ENCODE data around the gene UNC80.
"Not testable (repeated sequence)": the region's sequence is repeated elsewhere in the genome, so short reads cannot be mapped to it uniquely, and the experiment has no call there.

The UNC80 gene

DNA sequence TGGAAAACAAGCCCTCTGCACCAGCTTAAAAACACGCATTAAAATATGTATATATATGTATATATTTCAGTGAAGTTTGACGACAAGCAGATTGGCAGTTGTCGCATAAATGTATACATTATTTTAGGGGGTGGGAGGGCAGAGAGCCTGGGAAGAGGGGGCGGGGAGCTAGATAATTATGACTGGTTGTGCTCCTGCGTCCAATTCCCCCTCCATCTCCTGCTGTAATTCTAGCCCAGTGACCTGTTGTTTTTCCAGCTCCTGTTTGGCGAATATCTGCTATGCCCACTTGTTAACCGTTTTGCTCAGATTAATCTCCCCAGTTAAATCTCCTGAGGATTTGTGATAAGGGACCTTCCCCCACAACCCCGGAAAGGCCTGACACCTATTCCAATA lies 656 bp downstream of the UNC80 start:
- no peak overlapping the region for H3K4me3 ChIP-seq (ENCODE audit: low read length)
- TF ChIP-seq, protein P1, sequence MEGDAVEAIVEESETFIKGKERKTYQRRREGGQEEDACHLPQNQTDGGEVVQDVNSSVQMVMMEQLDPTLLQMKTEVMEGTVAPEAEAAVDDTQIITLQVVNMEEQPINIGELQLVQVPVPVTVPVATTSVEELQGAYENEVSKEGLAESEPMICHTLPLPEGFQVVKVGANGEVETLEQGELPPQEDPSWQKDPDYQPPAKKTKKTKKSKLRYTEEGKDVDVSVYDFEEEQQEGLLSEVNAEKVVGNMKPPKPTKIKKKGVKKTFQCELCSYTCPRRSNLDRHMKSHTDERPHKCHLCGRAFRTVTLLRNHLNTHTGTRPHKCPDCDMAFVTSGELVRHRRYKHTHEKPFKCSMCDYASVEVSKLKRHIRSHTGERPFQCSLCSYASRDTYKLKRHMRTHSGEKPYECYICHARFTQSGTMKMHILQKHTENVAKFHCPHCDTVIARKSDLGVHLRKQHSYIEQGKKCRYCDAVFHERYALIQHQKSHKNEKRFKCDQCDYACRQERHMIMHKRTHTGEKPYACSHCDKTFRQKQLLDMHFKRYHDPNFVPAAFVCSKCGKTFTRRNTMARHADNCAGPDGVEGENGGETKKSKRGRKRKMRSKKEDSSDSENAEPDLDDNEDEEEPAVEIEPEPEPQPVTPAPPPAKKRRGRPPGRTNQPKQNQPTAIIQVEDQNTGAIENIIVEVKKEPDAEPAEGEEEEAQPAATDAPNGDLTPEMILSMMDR (conservative IDR thresholded peaks at IDR 0.05; ENCODE audit: low read length), result no peak
- DNase-seq (ENCODE audit: low read depth), result no peak

DNA sequence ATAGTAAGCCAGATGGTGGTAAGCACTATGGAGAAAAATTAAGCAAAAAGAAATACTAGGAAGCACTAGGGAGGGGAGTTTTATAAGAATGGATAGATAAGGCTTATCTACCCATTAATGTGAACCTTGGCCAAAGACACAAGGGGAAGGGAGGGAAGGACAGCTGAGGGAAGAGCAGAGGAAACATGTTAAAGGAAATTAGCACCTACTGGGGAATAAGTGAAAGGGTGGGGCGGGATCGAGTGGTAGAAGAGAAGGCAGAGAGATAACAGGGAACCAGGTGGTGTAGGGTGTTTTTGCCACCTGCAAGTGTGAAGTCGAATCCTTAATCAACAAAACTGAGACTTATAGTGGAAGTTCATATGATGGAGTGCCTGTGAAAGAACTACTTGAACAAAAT lies 1.7 kb downstream of the UNC80 start:
- H3K4me3 ChIP-seq (ENCODE audit: low read length), result no peak overlapping the region
- DNase-seq (ENCODE audit: low read depth), result no peak
- TF ChIP-seq, protein P1 (conservative IDR thresholded peaks at IDR 0.05; ENCODE audit: low read length), result no peak

DNA sequence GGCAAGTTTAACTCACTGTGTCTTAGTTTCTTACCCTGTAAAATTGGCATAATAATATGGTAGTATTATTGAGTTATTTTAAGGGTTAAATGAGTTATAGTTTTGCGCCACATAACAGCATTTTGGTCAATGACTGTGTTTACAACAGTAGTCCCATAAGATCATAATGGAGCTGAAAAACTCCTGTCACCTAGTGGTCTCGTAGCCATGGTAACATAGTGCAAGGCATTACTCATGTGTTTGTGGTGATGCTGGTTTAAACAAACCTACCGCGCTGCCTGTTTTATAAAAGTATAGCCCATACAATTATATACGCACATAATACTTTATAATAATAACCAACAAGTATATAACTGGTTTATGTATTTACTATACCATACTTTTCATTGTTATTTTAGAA lies 15.8 kb downstream of the UNC80 start:
- DNase-seq (ENCODE audit: low read depth), result no peak

DNA sequence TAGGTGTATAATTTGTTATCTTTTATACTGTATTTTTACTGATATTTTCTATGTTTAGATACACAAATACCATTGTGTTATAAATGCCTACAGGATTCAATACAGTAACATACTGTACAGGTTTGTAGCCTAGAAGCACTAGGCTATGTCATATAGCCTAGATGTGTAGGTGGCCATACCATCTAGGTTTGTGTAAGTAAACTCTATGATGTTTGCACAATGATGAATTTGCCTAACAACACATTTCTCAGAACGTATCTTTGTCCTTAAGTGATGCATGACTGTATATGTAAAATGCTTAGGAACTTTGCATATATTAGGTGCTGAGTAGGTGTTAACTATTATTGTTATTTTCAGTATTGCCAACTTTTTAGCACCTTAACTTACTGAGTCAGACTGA lies 17.3 kb downstream of the UNC80 start:
- TF ChIP-seq, protein P1 (conservative IDR thresholded peaks at IDR 0.05; ENCODE audit: low read length), result no peak
- no peak overlapping the region for H3K4me3 ChIP-seq (ENCODE audit: low read length)
- DNase-seq (ENCODE audit: low read depth), result no peak

More for the DNA sequence above, 15.8 kb downstream of the UNC80 start:
- no peak overlapping the region for H3K4me3 ChIP-seq (ENCODE audit: low read length)
- TF ChIP-seq, protein P1 (conservative IDR thresholded peaks at IDR 0.05; ENCODE audit: low read length), result no peak

DNA sequence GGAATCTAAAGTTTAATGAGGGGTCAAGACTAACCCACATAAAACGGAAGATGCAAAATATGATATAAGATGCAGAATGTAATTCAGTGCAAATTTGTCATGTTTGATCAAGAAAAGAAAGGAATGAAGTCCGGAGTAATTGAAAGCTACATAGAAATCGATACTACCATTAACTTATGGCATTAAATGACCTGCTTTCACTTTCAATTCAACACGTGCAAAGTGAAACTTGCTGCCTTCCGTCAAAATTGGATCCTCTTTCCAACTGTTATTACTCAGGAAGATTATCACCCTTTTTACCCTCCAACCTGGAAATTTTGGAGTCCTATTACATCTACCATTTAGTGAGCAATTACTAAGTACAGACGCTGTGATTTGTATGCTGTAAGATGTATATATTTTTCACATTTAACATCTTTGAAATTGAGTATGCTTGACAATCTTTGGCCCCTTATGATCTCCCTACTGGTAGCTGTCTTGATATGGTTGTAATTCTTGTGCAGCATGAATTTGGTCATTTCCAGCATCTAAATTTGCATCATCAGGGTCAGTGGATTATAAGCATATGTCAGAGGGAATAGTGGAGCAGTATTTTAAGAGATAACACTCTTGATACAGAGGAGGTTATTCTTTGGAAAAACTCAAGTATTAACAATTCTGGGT lies 18.6 kb downstream of the UNC80 start:
- no peak for DNase-seq (ENCODE audit: low read depth)
- TF ChIP-seq, protein P1 (conservative IDR thresholded peaks at IDR 0.05; ENCODE audit: low read length), result no peak

DNA sequence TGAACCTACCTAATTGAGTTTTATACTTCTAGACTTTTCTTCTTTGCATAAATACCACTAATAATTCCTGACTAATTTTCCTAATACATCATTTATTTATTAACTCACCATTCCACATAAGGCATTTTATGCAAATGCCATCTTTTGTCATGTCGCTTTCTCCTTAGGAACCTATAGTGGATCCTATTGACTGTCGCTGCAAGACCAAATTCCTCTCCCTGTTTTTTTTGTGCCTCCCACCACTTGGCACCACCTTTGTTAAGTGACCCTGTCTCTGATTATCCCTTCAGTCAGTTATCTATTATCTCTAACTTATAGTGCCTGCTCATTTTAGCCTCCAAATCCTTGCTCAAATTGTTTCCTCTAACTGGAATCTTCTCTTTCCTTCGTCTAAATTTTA lies 19.5 kb downstream of the UNC80 start:
- TF ChIP-seq, protein P1 (conservative IDR thresholded peaks at IDR 0.05; ENCODE audit: low read length), result no peak
- DNase-seq (ENCODE audit: low read depth), result no peak
- H3K4me3 ChIP-seq (ENCODE audit: low read length), result no peak overlapping the region

More for the DNA sequence above, 18.6 kb downstream of the UNC80 start:
- no peak overlapping the region for H3K4me3 ChIP-seq (ENCODE audit: low read length)

DNA sequence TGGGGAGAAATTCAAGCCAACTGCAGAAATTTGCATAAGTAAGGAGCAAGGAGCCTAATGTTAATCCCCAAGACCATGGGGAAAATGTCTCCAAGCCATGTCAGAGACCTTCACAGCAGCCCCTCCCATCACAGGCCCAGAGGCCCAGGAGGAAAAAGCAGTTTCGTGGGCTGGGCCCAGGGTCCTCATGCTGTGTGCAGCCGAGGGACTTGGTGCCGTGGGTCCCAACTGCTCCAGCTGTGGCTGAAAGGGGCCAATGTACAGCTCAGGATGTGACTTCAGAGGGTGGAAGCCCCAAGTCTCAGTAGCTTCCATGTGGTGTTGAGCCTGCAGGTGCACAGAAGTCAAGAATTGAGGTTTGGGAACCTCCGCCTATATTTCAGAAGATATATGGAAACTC lies 23.8 kb downstream of the UNC80 start:
- H3K4me3 ChIP-seq (ENCODE audit: low read length); DNase-seq (ENCODE audit: low read depth): not testable (repeated sequence)

Measured in AG10803 (cell line).